GM21447 (cell line): ENCODE results near the gene GIMAP2.

Source experiments
- ATAC-seq: cut with Tn5 transposase; IDR thresholded peaks from one replicate; pipeline ENCODE4 v1.9.1; 2021; ENCODE audit not compliant: unreplicated experiment

GIMAP2 gene

GRCh38 chr7:150731916-150732315 is 46.4 kb downstream of the GIMAP2 start:
- no peak for ATAC-seq

- no peak for ATAC-seq
Measured at GRCh38 chr7:150732786-150733481, 47.4 kb downstream of the GIMAP2 start.

- ATAC-seq = no peak
Measured at GRCh38 chr7:150733482-150734095, 48.1 kb downstream of the GIMAP2 start.

- ATAC-seq = no peak
Measured at GRCh38 chr7:150734254-150734653, 48.7 kb downstream of the GIMAP2 start.

GRCh38 chr7:150735596-150736358 is 50.3 kb downstream of the GIMAP2 start:
- no peak for ATAC-seq

GRCh38 chr7:150736864-150737263 is 51.4 kb downstream of the GIMAP2 start:
- peak; percentile 14 for ATAC-seq

GRCh38 chr7:150737265-150738055 is 52.0 kb downstream of the GIMAP2 start, which contains the start of gene GIMAP5:
GIMAP5 (plus strand) TSS chr7:150737418; CDS start chr7:150740885, 3,467 bp downstream.
- peak; percentile 66 for ATAC-seq

- no peak for ATAC-seq
Measured at GRCh38 chr7:150738092-150738491, 52.6 kb downstream of the GIMAP2 start.

GRCh38 chr7:150738591-150739001 is 53.1 kb downstream of the GIMAP2 start:
- no peak for ATAC-seq

- no peak for ATAC-seq
Measured at GRCh38 chr7:150739033-150739432, 53.5 kb downstream of the GIMAP2 start.

- no peak for ATAC-seq
Measured at GRCh38 chr7:150740053-150740452, 54.5 kb downstream of the GIMAP2 start.

- ATAC-seq = no peak
Measured at GRCh38 chr7:150742286-150742968, 56.9 kb downstream of the GIMAP2 start.
